HepG2 (cell line): ENCODE data around the gene CAPS. TPM values are rescaled to one million over a fixed set of nuclear protein-coding genes. Genes with fewer than 3 reads are reported as not detected.

Experiments
- DPF2 ChIP-seq: sonication (generic); formaldehyde crosslinking; IDR thresholded peaks from 2 replicates; pipeline ENCODE4 v1.4.0; 2020; ENCODE audit warnings: mild to moderate bottlenecking, low read depth, missing genetic modification reagents, borderline replicate concordance
- ELF4 ChIP-seq: sonication (generic); formaldehyde crosslinking; IDR thresholded peaks from 2 replicates; pipeline ENCODE4 v1.5.0; 2020; ENCODE audit warnings: missing genetic modification reagents, mild to moderate bottlenecking, moderate library complexity, borderline replicate concordance
- GTF2F1 ChIP-seq: fragments of 150-350 bp; IDR thresholded peaks from 2 replicates; pipeline ENCODE4 v1.6.1; 2014; ENCODE audit warnings: low read length
- NR2C2 ChIP-seq: sonication (generic); formaldehyde crosslinking; IDR thresholded peaks from 2 replicates; pipeline ENCODE4 v1.4.0; 2020; ENCODE audit warnings: missing genetic modification reagents, mild to moderate bottlenecking, moderate library complexity, borderline replicate concordance
- PTBP1 ChIP-seq: fragments of 200-400 bp; formaldehyde crosslinking; IDR thresholded peaks from 2 replicates; pipeline ENCODE4 v1.6.1; 2018; ENCODE audit warnings: low read length, low read depth; ENCODE audit not compliant: poor library complexity, severe bottlenecking
- SMAD9 ChIP-seq: sonication (generic); formaldehyde crosslinking; IDR thresholded peaks from 2 replicates; pipeline ENCODE4 v1.5.1; 2020; ENCODE audit warnings: mild to moderate bottlenecking, missing genetic modification reagents
- STAG1 ChIP-seq: sonication (generic); formaldehyde crosslinking; IDR thresholded peaks from 2 replicates; pipeline ENCODE4 v1.4.0; 2020; ENCODE audit warnings: missing genetic modification reagents
- ZFYVE20 ChIP-seq: sonication (generic); formaldehyde crosslinking; IDR thresholded peaks from 2 replicates; pipeline ENCODE4 v1.8.0; 2023; ENCODE audit warnings: low read depth, mild to moderate bottlenecking, moderate library complexity, missing genetic modification reagents, borderline replicate concordance
- ZNF20 ChIP-seq: sonication (generic); formaldehyde crosslinking; IDR thresholded peaks from 2 replicates; pipeline ENCODE4 v1.4.0; 2020; ENCODE audit warnings: mild to moderate bottlenecking, moderate library complexity, missing genetic modification reagents
- ZNF616 ChIP-seq: sonication (generic); formaldehyde crosslinking; IDR thresholded peaks from 2 replicates; pipeline ENCODE4 v1.5.0; 2020; ENCODE audit warnings: low read depth, mild to moderate bottlenecking, missing genetic modification reagents
- ZNF713 ChIP-seq: sonication (generic); formaldehyde crosslinking; IDR thresholded peaks from 2 replicates; pipeline ENCODE4 v1.4.0; 2020; ENCODE audit warnings: mild to moderate bottlenecking, missing genetic modification reagents
- polyA plus RNA-seq, 8 experiments: library from polyadenylated mRNA; depleted of rRNA in 3 of 8; stranded (reverse) in 7 of 8; unstranded in 1 of 8; fragments of >200 nt; fragmentation: Illumina TruSeq in 4 of 8; extraction: Trizol in 4 of 8; gene quantifications; 2 replicates each; pipeline versions ENCODE4 v1.2.1 to v1.2.3, GENCODE V29; 2011 to 2016; ENCODE audit warnings: low read depth in 4 of 8, missing spikeins in 1 of 8, mixed read lengths in 1 of 8; ENCODE audit not compliant: insufficient read depth in 1 of 8
- total RNA-seq, 5 experiments: library from RNA; depleted of rRNA; stranded (reverse); fragments of >200 nt; fragmentation: Illumina TruSeq; extraction: Trizol; gene quantifications; 2 replicates each; pipeline ENCODE4 v1.2.3, GENCODE V29; 2016; ENCODE audit warnings: low read depth in 1 of 5
- TF ChIP-seq, protein P1 (sequence below): sonication (generic); formaldehyde crosslinking; IDR thresholded peaks from 2 replicates; pipeline ENCODE4 v1.4.0; 2020; ENCODE audit warnings: missing genetic modification reagents
- TF ChIP-seq, protein P2 (sequence below), 2 experiments: fragments of 450-650 bp in 1 of 2; sonication (generic) in 1 of 2; formaldehyde crosslinking in 1 of 2; IDR thresholded peaks; 2 replicates each; pipeline versions ENCODE4 v1.6.1 to v1.8.0; 2016 to 2022; ENCODE audit warnings: antibody characterized with exemption in 1 of 2, mild to moderate bottlenecking in 1 of 2, missing genetic modification reagents in 1 of 2
- TF ChIP-seq, protein P3 (sequence below): sonication (generic); formaldehyde crosslinking; IDR thresholded peaks from 2 replicates; pipeline ENCODE4 v1.4.0; 2020; ENCODE audit warnings: missing genetic modification reagents
- TF ChIP-seq, protein P4 (sequence below): sonication (generic); formaldehyde crosslinking; IDR thresholded peaks from 2 replicates; pipeline ENCODE4 v1.4.0; 2020; ENCODE audit warnings: missing genetic modification reagents

Gene CAPS
- total and polyA plus RNA-seq, 2 of the 13 experiments (the other 11 are each of a cell fraction or from before 2014, with no cell fraction given) = 3.1 TPM

DNA sequence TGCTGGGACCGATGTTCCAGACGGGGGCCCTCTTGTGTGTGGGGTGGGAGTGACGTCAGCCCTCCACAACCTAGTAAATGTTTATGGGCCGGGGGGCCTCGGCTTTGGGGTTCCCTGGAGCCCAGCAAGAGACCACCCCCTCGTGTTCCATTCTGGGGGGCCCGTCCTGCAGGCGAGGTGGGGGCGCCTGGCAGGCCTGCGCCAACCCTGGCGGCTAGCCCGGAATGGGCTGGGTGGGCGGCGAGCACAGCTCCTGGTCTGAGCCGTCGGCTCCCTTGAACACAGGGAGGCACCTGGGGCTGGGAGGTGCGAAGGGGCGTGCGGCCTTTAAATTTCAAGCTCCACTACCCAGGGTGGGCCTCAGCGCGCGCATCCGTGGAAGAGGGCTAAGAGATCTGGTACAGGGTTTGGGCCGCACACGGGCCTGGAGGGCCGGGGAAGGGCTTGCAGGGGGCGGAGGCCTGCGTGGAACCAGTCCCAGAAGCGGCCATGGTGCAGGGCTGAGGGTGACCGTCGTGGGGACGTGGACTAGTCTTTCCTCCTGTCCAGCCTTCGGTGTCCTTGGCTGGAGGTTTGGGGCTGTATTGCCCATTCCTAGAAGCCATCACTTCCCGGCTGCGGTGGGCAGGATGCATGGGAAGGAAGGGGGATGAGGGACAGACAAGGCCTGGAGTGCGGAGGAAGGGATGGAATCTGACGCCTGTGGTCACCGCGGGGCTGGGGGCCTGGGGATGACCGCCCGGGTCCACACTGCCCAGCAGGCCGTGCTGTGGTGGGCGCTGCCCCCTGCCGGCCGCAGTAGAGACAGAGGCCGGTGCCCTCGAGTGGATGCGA is 21.9 kb upstream of the CAPS start (continued):
- TF ChIP-seq, protein P1, sequence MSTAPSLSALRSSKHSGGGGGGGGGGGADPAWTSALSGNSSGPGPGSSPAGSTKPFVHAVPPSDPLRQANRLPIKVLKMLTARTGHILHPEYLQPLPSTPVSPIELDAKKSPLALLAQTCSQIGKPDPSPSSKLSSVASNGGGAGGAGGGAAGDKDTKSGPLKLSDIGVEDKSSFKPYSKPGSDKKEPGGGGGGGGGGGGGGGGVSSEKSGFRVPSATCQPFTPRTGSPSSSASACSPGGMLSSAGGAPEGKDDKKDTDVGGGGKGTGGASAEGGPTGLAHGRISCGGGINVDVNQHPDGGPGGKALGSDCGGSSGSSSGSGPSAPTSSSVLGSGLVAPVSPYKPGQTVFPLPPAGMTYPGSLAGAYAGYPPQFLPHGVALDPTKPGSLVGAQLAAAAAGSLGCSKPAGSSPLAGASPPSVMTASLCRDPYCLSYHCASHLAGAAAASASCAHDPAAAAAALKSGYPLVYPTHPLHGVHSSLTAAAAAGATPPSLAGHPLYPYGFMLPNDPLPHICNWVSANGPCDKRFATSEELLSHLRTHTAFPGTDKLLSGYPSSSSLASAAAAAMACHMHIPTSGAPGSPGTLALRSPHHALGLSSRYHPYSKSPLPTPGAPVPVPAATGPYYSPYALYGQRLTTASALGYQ = peak; percentile 42
- TF ChIP-seq ZNF713 (CRISPR knock-in tag) (no peak), ZFYVE20 (CRISPR knock-in tag) (no peak), ELF4 (CRISPR knock-in tag) (no peak), STAG1 (CRISPR knock-in tag) (peak; percentile 97), GTF2F1 (no peak), ZNF20 (CRISPR knock-in tag) (no peak), PTBP1 (no peak), SMAD9 (no peak), NR2C2 (no peak), DPF2 (CRISPR knock-in tag) (no peak), ZNF616 (CRISPR knock-in tag) (no peak)
- TF ChIP-seq, protein P2, sequence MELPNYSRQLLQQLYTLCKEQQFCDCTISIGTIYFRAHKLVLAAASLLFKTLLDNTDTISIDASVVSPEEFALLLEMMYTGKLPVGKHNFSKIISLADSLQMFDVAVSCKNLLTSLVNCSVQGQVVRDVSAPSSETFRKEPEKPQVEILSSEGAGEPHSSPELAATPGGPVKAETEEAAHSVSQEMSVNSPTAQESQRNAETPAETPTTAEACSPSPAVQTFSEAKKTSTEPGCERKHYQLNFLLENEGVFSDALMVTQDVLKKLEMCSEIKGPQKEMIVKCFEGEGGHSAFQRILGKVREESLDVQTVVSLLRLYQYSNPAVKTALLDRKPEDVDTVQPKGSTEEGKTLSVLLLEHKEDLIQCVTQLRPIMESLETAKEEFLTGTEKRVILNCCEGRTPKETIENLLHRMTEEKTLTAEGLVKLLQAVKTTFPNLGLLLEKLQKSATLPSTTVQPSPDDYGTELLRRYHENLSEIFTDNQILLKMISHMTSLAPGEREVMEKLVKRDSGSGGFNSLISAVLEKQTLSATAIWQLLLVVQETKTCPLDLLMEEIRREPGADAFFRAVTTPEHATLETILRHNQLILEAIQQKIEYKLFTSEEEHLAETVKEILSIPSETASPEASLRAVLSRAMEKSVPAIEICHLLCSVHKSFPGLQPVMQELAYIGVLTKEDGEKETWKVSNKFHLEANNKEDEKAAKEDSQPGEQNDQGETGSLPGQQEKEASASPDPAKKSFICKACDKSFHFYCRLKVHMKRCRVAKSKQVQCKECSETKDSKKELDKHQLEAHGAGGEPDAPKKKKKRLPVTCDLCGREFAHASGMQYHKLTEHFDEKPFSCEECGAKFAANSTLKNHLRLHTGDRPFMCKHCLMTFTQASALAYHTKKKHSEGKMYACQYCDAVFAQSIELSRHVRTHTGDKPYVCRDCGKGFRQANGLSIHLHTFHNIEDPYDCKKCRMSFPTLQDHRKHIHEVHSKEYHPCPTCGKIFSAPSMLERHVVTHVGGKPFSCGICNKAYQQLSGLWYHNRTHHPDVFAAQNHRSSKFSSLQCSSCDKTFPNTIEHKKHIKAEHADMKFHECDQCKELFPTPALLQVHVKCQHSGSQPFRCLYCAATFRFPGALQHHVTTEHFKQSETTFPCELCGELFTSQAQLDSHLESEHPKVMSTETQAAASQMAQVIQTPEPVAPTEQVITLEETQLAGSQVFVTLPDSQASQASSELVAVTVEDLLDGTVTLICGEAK (IDR thresholded peaks at IDR 0.05) = no peak
- TF ChIP-seq, protein P2 (CRISPR knock-in tag; IDR thresholded peaks at IDR 0.05) = no peak; the same call in none of the 2 replicates
- TF ChIP-seq, protein P3, sequence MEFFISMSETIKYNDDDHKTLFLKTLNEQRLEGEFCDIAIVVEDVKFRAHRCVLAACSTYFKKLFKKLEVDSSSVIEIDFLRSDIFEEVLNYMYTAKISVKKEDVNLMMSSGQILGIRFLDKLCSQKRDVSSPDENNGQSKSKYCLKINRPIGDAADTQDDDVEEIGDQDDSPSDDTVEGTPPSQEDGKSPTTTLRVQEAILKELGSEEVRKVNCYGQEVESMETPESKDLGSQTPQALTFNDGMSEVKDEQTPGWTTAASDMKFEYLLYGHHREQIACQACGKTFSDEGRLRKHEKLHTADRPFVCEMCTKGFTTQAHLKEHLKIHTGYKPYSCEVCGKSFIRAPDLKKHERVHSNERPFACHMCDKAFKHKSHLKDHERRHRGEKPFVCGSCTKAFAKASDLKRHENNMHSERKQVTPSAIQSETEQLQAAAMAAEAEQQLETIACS (CRISPR knock-in tag) = no peak; the same call in 1 of the 2 replicates
- TF ChIP-seq, protein P4, sequence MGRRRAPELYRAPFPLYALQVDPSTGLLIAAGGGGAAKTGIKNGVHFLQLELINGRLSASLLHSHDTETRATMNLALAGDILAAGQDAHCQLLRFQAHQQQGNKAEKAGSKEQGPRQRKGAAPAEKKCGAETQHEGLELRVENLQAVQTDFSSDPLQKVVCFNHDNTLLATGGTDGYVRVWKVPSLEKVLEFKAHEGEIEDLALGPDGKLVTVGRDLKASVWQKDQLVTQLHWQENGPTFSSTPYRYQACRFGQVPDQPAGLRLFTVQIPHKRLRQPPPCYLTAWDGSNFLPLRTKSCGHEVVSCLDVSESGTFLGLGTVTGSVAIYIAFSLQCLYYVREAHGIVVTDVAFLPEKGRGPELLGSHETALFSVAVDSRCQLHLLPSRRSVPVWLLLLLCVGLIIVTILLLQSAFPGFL (CRISPR knock-in tag) = no peak
